IMR-90 (cell line): ENCODE measurements around the gene GSKIP. TPM values are rescaled to one million over a fixed set of nuclear protein-coding genes. Genes with fewer than 3 reads are reported as not detected.

Source experiments
- ATAC-seq: fragments of 200-7000 bp; cut with Tn5 transposase; 2 replicates; pipeline ENCODE4 v1.9.1; 2020; ENCODE audit warnings: low read depth, mild to moderate bottlenecking, moderate library complexity
- BruUV-seq: library from RNA; stranded (reverse); fragments of 400-500 nt; replicated peaks from 2 replicates; lab custom pipeline; 2021; lab: Mats Ljungman, UMichigan
- CTCF ChIA-PET: fragments of 300-600 bp; formaldehyde crosslinking; extraction: SDS; loops from one replicate; lab custom pipeline; 2021; ENCODE audit warnings: antibody characterized with exemption; lab: Yijun Ruan, JAX
- POLR2A ChIA-PET: fragments of 300-600 bp; sonication (Branson Sonifier 250); formaldehyde crosslinking; loops from one replicate; lab custom pipeline; 2022; ENCODE audit warnings: antibody characterized with exemption; ENCODE audit not compliant: unreplicated experiment; lab: Charles Lee
- DNase-seq: peaks from one replicate; pipeline ENCODE4 v3.0.0; 2013
- H2AFZ ChIP-seq: replicated peaks from 2 replicates; pipeline ENCODE3; 2013; ENCODE audit warnings: low read length, mild to moderate bottlenecking; ENCODE audit not compliant: poor library complexity
- H2AK5ac ChIP-seq: 2 replicates; pipeline ENCODE4 v1.6.1; 2013; ENCODE audit warnings: low read depth, low read length, inconsistent platforms
- H2AK9ac ChIP-seq: replicated peaks from 2 replicates; pipeline ENCODE3; 2013; ENCODE audit warnings: mild to moderate bottlenecking, low read depth, low read length, moderate library complexity; ENCODE audit not compliant: poor library complexity
- H2BK120ac ChIP-seq: 2 replicates; pipeline ENCODE4 v1.6.1; 2013; ENCODE audit warnings: low read depth, low read length, inconsistent platforms
- H2BK15ac ChIP-seq: 3 replicates; pipeline ENCODE4 v1.6.1; 2013; ENCODE audit warnings: low read depth, low read length, inconsistent platforms
- H2BK20ac ChIP-seq: 2 replicates; pipeline ENCODE4 v1.6.1; 2013; ENCODE audit warnings: low read depth, mild to moderate bottlenecking, inconsistent platforms, low read length, moderate library complexity
- H2BK5ac ChIP-seq: 2 replicates; pipeline ENCODE4 v1.6.1; 2013; ENCODE audit warnings: mild to moderate bottlenecking, low read depth, low read length, inconsistent platforms; ENCODE audit not compliant: poor library complexity, severe bottlenecking
- H3K14ac ChIP-seq: replicated peaks from 2 replicates; pipeline ENCODE4 v1.6.1; 2013; ENCODE audit warnings: low read depth, low read length, inconsistent platforms
- H3K18ac ChIP-seq: 2 replicates; pipeline ENCODE4 v1.6.1; 2013; ENCODE audit warnings: low read depth, low read length, control low read depth
- H3K23ac ChIP-seq: 2 replicates; pipeline ENCODE4 v1.6.1; 2013; ENCODE audit warnings: low read depth, low read length, inconsistent platforms
- H3K27ac ChIP-seq: 2 replicates; pipeline ENCODE4 v1.5.1; 2013; ENCODE audit warnings: mild to moderate bottlenecking, control low read depth, low read length; ENCODE audit not compliant: insufficient read depth
- H3K27me3 ChIP-seq: 2 replicates; pipeline ENCODE4 v1.6.1; 2013; ENCODE audit warnings: low read length; ENCODE audit not compliant: control insufficient read depth, insufficient read depth
- H3K36me3 ChIP-seq: 2 replicates; pipeline ENCODE4 v1.6.1; 2013; ENCODE audit warnings: low read length, mixed read lengths; ENCODE audit not compliant: control insufficient read depth, insufficient read depth
- H3K4ac ChIP-seq: 2 replicates; pipeline ENCODE4 v1.6.1; 2013; ENCODE audit warnings: low read depth, low read length, inconsistent platforms
- H3K4me1 ChIP-seq: 2 replicates; pipeline ENCODE4 v1.6.1; 2013; ENCODE audit warnings: low read length, mixed read lengths; ENCODE audit not compliant: control insufficient read depth, insufficient read depth
- H3K4me2 ChIP-seq: 2 replicates; pipeline ENCODE4 v1.6.1; 2013; ENCODE audit warnings: low read depth, mild to moderate bottlenecking, control low read depth, low read length, moderate library complexity
- H3K4me3 ChIP-seq: 2 replicates; pipeline ENCODE4 v1.5.1; 2013; ENCODE audit warnings: low read depth, mild to moderate bottlenecking, control low read depth, low read length, moderate library complexity; ENCODE audit not compliant: insufficient read depth
- H3K56ac ChIP-seq: 2 replicates; pipeline ENCODE4 v1.6.1; 2013; ENCODE audit warnings: low read length, inconsistent platforms; ENCODE audit not compliant: insufficient read depth; ENCODE audit errors: extremely low read depth
- H3K79me1 ChIP-seq, 2 experiments: 2 replicates each; pipeline ENCODE4 v1.6.1; 2013; ENCODE audit warnings: low read length in 2 of 2, inconsistent platforms in 1 of 2, low read depth in 1 of 2
- H3K9ac ChIP-seq: 2 replicates; pipeline ENCODE4 v1.6.1; 2013; ENCODE audit warnings: low read depth, low read length, control low read depth
- H3K9me1 ChIP-seq: 2 replicates; pipeline ENCODE4 v1.6.1; 2013; ENCODE audit warnings: low read length, inconsistent platforms; ENCODE audit not compliant: insufficient read depth
- H3K9me3 ChIP-seq: 2 replicates; pipeline ENCODE4 v1.6.1; 2013; ENCODE audit warnings: low read length; ENCODE audit not compliant: control insufficient read depth, insufficient read depth
- H4K20me1 ChIP-seq: 2 replicates; pipeline ENCODE4 v1.6.1; 2013; ENCODE audit warnings: low read length, inconsistent platforms; ENCODE audit not compliant: insufficient read depth
- H4K5ac ChIP-seq: 2 replicates; pipeline ENCODE4 v1.6.1; 2013; ENCODE audit warnings: mild to moderate bottlenecking, low read depth, low read length, control low read depth
- H4K8ac ChIP-seq, 2 experiments: 2 replicates each; pipeline ENCODE4 v1.6.1; 2013; ENCODE audit warnings: low read depth in 2 of 2, low read length in 2 of 2, control low read depth in 1 of 2, inconsistent platforms in 1 of 2
- H4K91ac ChIP-seq: 2 replicates; pipeline ENCODE4 v1.6.1; 2013; ENCODE audit warnings: low read depth, low read length, inconsistent platforms; ENCODE audit not compliant: insufficient read depth
- MAZ ChIP-seq: IDR thresholded peaks from 2 replicates; pipeline ENCODE4 v1.6.1; 2012; ENCODE audit warnings: low read depth, mild to moderate bottlenecking, low read length, improper control_type of control experiment, moderate library complexity, borderline replicate concordance
- POLR2A ChIP-seq: IDR thresholded peaks from 2 replicates; pipeline ENCODE4 v1.6.1; 2012; ENCODE audit warnings: mild to moderate bottlenecking, low read depth, low read length
- RAD21 ChIP-seq: IDR thresholded peaks from 2 replicates; pipeline ENCODE4 v1.6.1; 2012; ENCODE audit warnings: low read length, improper control_type of control experiment
- RCOR1 ChIP-seq: IDR thresholded peaks from 2 replicates; pipeline ENCODE4 v1.6.1; 2012; ENCODE audit warnings: mild to moderate bottlenecking, low read length, improper control_type of control experiment; ENCODE audit not compliant: insufficient replicate concordance
- whole genome bisulfite sequencing, 2 experiments: methylation state at CpG; one replicate each; pipeline versions ENCODE4 v1.1.5 to v1.1.7; 2013; ENCODE audit warnings: missing lambda C conversion rate in 2 of 2; ENCODE audit not compliant: insufficient read length in 1 of 2; ENCODE audit errors: extremely low coverage in 2 of 2; 5-methylcytosine and 5-hydroxymethylcytosine counted together
- dilution Hi-C: fragments of 300-500 bp; cut with HindIII; formaldehyde crosslinking; loops from one replicate; pipeline ENCODE4 v1.14.3; 2018; ENCODE audit warnings: low sequenced_read_pairs; ENCODE audit not compliant: unreplicated experiment
- in situ Hi-C: fragments of 300-500 bp; cut with MboI; formaldehyde crosslinking; loops from 3 replicates; pipeline ENCODE4 v1.14.3; 2019; ENCODE audit warnings: low sequenced_read_pairs, inconsistent platforms, mixed read lengths
- intact Hi-C: fragments of 100-400 bp; cut with micrococcal nuclease; formaldehyde crosslinking; loops from 2 replicates; pipeline ENCODE4 v1.10.0; 2022
- polyA plus RNA-seq, 3 experiments: library from polyadenylated mRNA; depleted of rRNA; stranded (reverse); fragments of >200 nt; gene quantifications; 2 replicates each; pipeline ENCODE4 v1.2.3, GENCODE V29; 2012; ENCODE audit warnings: low replicate concordance in 1 of 3
- total RNA-seq: library from RNA; depleted of rRNA; stranded (reverse); fragments of >200 nt; gene quantifications from 2 replicates; pipeline ENCODE4 v1.2.3, GENCODE V29; 2012

GSKIP gene
- total and polyA plus RNA-seq, 2 of the 4 experiments (the other 2 are of a cell fraction) = 11.7 to 22.0 TPM

DNA sequence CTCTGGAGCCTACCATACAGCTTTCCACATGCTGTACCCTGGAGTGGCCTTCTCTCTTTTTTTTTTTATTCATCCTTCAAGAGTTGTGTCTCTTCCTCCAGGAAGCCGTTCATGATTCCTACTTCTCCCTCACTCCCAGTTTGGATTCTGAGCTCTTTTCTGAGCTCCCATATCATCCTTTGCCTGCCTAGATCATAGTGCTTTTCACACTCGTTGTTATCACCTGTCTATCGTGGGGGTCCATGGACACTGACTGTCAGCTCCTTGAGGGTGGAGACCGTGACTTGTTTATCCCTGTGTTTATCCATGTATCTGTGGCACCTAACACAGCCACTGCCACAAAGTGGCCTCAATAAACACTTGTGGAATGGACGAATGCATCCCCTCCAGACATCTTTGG is 35.6 kb downstream of the GSKIP start:
- no peak overlapping the region for H2AK9ac ChIP-seq
- H3K79me1 ChIP-seq = no peaks in the 10 kb centered on the region
- H3K18ac ChIP-seq = no peak overlapping the region
- intact Hi-C loops (no loop called here), dilution Hi-C loops (no loop called here), in situ Hi-C loops (no loop called here)
- TF ChIP-seq RCOR1 (no peak), RAD21 (no peak), MAZ (no peak), POLR2A (no peak)
- no peak overlapping the region for H3K4me2 ChIP-seq
- no peak overlapping the region for H3K4me3 ChIP-seq
- ChIA-PET POLR2A (no interaction called here), CTCF (no interaction called here)
- H3K14ac ChIP-seq = no peak overlapping the region
- BruUV-seq = no TSS peak
- H3K27me3 ChIP-seq = peaks cover 37% of the 10 kb centered on the region
- no peak overlapping the region for H2BK20ac ChIP-seq
- no peak overlapping the region for H3K56ac ChIP-seq
- H3K9me3 ChIP-seq = no peaks in the 10 kb centered on the region
- H4K20me1 ChIP-seq = no peaks in the 10 kb centered on the region
- no peak overlapping the region for H4K8ac ChIP-seq
- no peaks in the 10 kb centered on the region; the same call in 1 of the 2 replicates for H3K9me1 ChIP-seq
- ATAC-seq = no peak
- H3K27ac ChIP-seq = no peak overlapping the region
- H3K4ac ChIP-seq = no peak overlapping the region
- WGBS, 2 experiments = 40% methylated on average over 5 of the region's 5 CpGs; no CpG with 5 or more reads in 1 of the 2 experiments
- no peak overlapping the region for H4K91ac ChIP-seq
- no peak overlapping the region for H2BK120ac ChIP-seq
- no peak overlapping the region for H2BK15ac ChIP-seq
- H3K4me1 ChIP-seq = no peaks in the 10 kb centered on the region
- H2AFZ ChIP-seq = no peak overlapping the region
- H2AK5ac ChIP-seq = no peak overlapping the region
- H3K36me3 ChIP-seq = no peaks in the 10 kb centered on the region
- DNase-seq = no peak
- no peak overlapping the region for H4K5ac ChIP-seq
- H2BK5ac ChIP-seq = no peak overlapping the region
- H3K9ac ChIP-seq = no peak overlapping the region
- no peak overlapping the region for H3K23ac ChIP-seq
